A549 (cell line): ENCODE results near the gene ZFX. TPM values are rescaled to one million over a fixed set of nuclear protein-coding genes. Genes with fewer than 3 reads are reported as not detected.

Experiments
- ATAC-seq, 2 experiments: fragments of 200-7000 bp in 1 of 2; fragments of >200 bp in 1 of 2; cut with Nextera tagmentation in 1 of 2; cut with Tn5 transposase in 1 of 2; 3 replicates each; pipeline versions ENCODE4 v1.8.0 to v1.9.1; 2018 to 2020; ENCODE audit warnings: mild to moderate bottlenecking in 1 of 2, moderate library complexity in 1 of 2
- CTCF ChIA-PET: fragments of 300-600 bp; sonication (Branson Sonifier 250); formaldehyde crosslinking; extraction: SDS; loops from one replicate; lab custom pipeline; 2021; ENCODE audit warnings: antibody characterized with exemption, inconsistent platforms; lab: Yijun Ruan, JAX
- POLR2A ChIA-PET: fragments of 350-600 bp; formaldehyde crosslinking; extraction: SDS; loops from one replicate; lab custom pipeline; 2021; ENCODE audit warnings: antibody characterized with exemption, inconsistent platforms; lab: Yijun Ruan, JAX
- DNase-seq, 2 experiments: peaks; one replicate each; pipeline versions ENCODE4 v3.0.0 to v3.0.0-alpha.2; 2011 to 2016; ENCODE audit warnings: low read depth in 1 of 2, low spot score in 1 of 2
- FAIRE-seq: peaks from 2 replicates; lab custom pipeline; 2011; peaks lifted over from hg19 to GRCh38; lab: Jason Lieb, UNC
- H3K27ac ChIP-seq, 2 experiments: fragments of >200 bp; sonication (Bioruptor Twin); formaldehyde crosslinking; 3 replicates each; pipeline ENCODE4 v1.5.1; 2016 to 2017
- H3K4me1 ChIP-seq: fragments of >200 bp; sonication (Bioruptor Twin); formaldehyde crosslinking; 3 replicates; pipeline ENCODE4 v1.6.1; 2016
- H3K4me2 ChIP-seq: fragments of >200 bp; sonication (Bioruptor Twin); formaldehyde crosslinking; 3 replicates; pipeline ENCODE4 v1.6.1; 2016
- H3K4me3 ChIP-seq: fragments of >200 bp; sonication (Bioruptor Twin); formaldehyde crosslinking; 3 replicates; pipeline ENCODE4 v1.5.1; 2016
- H3K9me3 ChIP-seq: fragments of >200 bp; sonication (Bioruptor Twin); formaldehyde crosslinking; 3 replicates; pipeline ENCODE4 v1.6.1; 2016
- BHLHE40 ChIP-seq: IDR thresholded peaks from 2 replicates; pipeline ENCODE4 v1.6.1; 2012; ENCODE audit warnings: low read depth, low read length, inconsistent platforms
- CBX8 ChIP-seq: fragments of 200-600 bp; sonication (generic); IDR thresholded peaks from 2 replicates; pipeline ENCODE4 v1.6.1; 2016
- CEBPB ChIP-seq, 2 experiments: fragments of >200 bp in 1 of 2; sonication (Bioruptor Twin) in 1 of 2; formaldehyde crosslinking in 1 of 2; IDR thresholded peaks; 2 replicates each; pipeline ENCODE4 v1.6.1; 2012 to 2016
- CHD4 ChIP-seq: fragments of 200-600 bp; sonication (generic); IDR thresholded peaks from 2 replicates; pipeline ENCODE4 v1.6.1; 2016; ENCODE audit warnings: antibody characterized with exemption, mild to moderate bottlenecking, borderline replicate concordance
- FOSL2 ChIP-seq, 2 experiments: fragments of 450-650 bp in 1 of 2; fragments of >200 bp in 1 of 2; sonication (Bioruptor Twin) in 1 of 2; formaldehyde crosslinking; IDR thresholded peaks; 2 replicates each; pipeline versions ENCODE4 v1.5.0 to v1.6.1; 2016 to 2020; ENCODE audit warnings: mild to moderate bottlenecking in 1 of 2, moderate library complexity in 1 of 2
- GATA3 ChIP-seq: IDR thresholded peaks from 2 replicates; pipeline ENCODE4 v1.6.1; 2012; ENCODE audit warnings: borderline replicate concordance
- HDAC2 ChIP-seq: fragments of 200-600 bp; sonication (generic); IDR thresholded peaks from 2 replicates; pipeline ENCODE4 v1.6.1; 2016
- HEYL ChIP-seq: fragments of 250-450 bp; sonication (Bioruptor Pico); IDR thresholded peaks from 2 replicates; pipeline ENCODE4 v1.8.0; 2021; ENCODE audit warnings: mild to moderate bottlenecking, moderate library complexity
- HOXA7 ChIP-seq: fragments of 250-450 bp; sonication (Bioruptor Pico); IDR thresholded peaks from 2 replicates; pipeline ENCODE4 v1.5.0; 2020; ENCODE audit warnings: mild to moderate bottlenecking, moderate library complexity
- HOXB5 ChIP-seq: fragments of 250-450 bp; sonication (Bioruptor Pico); IDR thresholded peaks from 2 replicates; pipeline ENCODE4 v1.5.0; 2020; ENCODE audit warnings: mild to moderate bottlenecking, moderate library complexity
- JUN ChIP-seq, 2 experiments: fragments of >200 bp; sonication (Bioruptor Twin); formaldehyde crosslinking; IDR thresholded peaks; 2 replicates in 1 of 2; 3 replicates in 1 of 2; pipeline ENCODE4 v1.6.1; 2016 to 2017
- JUNB ChIP-seq: fragments of >200 bp; sonication (Bioruptor Twin); formaldehyde crosslinking; IDR thresholded peaks from 2 replicates; pipeline ENCODE4 v1.6.1; 2016
- KDM1A ChIP-seq: fragments of 200-600 bp; sonication (generic); IDR thresholded peaks from 2 replicates; pipeline ENCODE4 v1.6.1; 2016; ENCODE audit warnings: low read depth, mild to moderate bottlenecking
- PHF8 ChIP-seq: fragments of 200-600 bp; sonication (generic); IDR thresholded peaks from 2 replicates; pipeline ENCODE4 v1.6.1; 2016; ENCODE audit warnings: low read depth, mild to moderate bottlenecking, antibody characterized with exemption, moderate library complexity, borderline replicate concordance
- POLR2A ChIP-seq: IDR thresholded peaks from 2 replicates; pipeline ENCODE4 v1.6.1; 2012; ENCODE audit warnings: mild to moderate bottlenecking, low read length
- POLR2AphosphoS2 ChIP-seq: conservative IDR thresholded peaks from 2 replicates; pipeline ENCODE4 v1.6.1; 2012; ENCODE audit warnings: low read length, improper control_type of control experiment, inconsistent platforms
- RAD21 ChIP-seq, 2 experiments: fragments of >200 bp in 1 of 2; sonication (Bioruptor Twin) in 1 of 2; formaldehyde crosslinking in 1 of 2; IDR thresholded peaks in 1 of 2; conservative IDR thresholded peaks in 1 of 2; 2 replicates in 1 of 2; 3 replicates in 1 of 2; pipeline ENCODE4 v1.6.1; 2012 to 2018; ENCODE audit warnings: inconsistent platforms in 1 of 2
- RARB ChIP-seq: fragments of 250-450 bp; sonication (Bioruptor Pico); IDR thresholded peaks from 2 replicates; pipeline ENCODE4 v1.8.0; 2021; ENCODE audit warnings: mild to moderate bottlenecking, moderate library complexity
- SMC3 ChIP-seq: fragments of >200 bp; sonication (Bioruptor Twin); formaldehyde crosslinking; IDR thresholded peaks from 3 replicates; pipeline ENCODE4 v1.6.1; 2018; ENCODE audit warnings: inconsistent platforms
- SREBF2 ChIP-seq: fragments of 450-650 bp; IDR thresholded peaks from 2 replicates; pipeline ENCODE4 v1.6.1; 2014; ENCODE audit warnings: mild to moderate bottlenecking, moderate library complexity
- ZC3H11A ChIP-seq: fragments of 450-650 bp; IDR thresholded peaks from 2 replicates; pipeline ENCODE4 v1.6.1; 2014; ENCODE audit warnings: antibody characterized with exemption, mild to moderate bottlenecking
- ZNF302 ChIP-seq: fragments of 250-450 bp; sonication (Bioruptor Pico); IDR thresholded peaks from 2 replicates; pipeline ENCODE4 v1.9.0; 2021; ENCODE audit warnings: inconsistent platforms, mild to moderate bottlenecking, moderate library complexity
- ZSCAN20 ChIP-seq: fragments of 250-450 bp; sonication (Bioruptor Pico); IDR thresholded peaks from 2 replicates; pipeline ENCODE4 v1.8.0; 2022; ENCODE audit warnings: mild to moderate bottlenecking, moderate library complexity
- WGBS: methylation state at CpG from one replicate; pipeline ENCODE4 v1.1.6; 2017; ENCODE audit errors: missing lambda C conversion rate; 5-methylcytosine and 5-hydroxymethylcytosine counted together
- polyA plus RNA-seq, 4 experiments: library from polyadenylated mRNA; depleted of rRNA in 3 of 4; stranded (reverse); fragments of >200 nt; fragmentation: RNase III in 1 of 4; extraction: RNeasy Plus Mini Kit Qiagen cat#74134 plus additional on column Dnase treatment in 1 of 4; gene quantifications; 2 replicates in 3 of 4; 3 replicates in 1 of 4; pipeline ENCODE4 v1.2.3, GENCODE V29; 2011 to 2017
- TF ChIP-seq, protein P1 (sequence below): fragments of >200 bp; sonication (Bioruptor Twin); formaldehyde crosslinking; IDR thresholded peaks from 2 replicates; pipeline ENCODE4 v1.6.1; 2016
- TF ChIP-seq, protein P2 (sequence below): IDR thresholded peaks from 2 replicates; pipeline ENCODE4 v1.6.1; 2012
- TF ChIP-seq, protein P3 (sequence below): fragments of 200-600 bp; sonication (generic); IDR thresholded peaks from 2 replicates; pipeline ENCODE4 v1.6.1; 2016; ENCODE audit warnings: antibody characterized with exemption, mild to moderate bottlenecking, moderate library complexity
- TF ChIP-seq, protein P4 (sequence below): fragments of 450-650 bp; IDR thresholded peaks from 2 replicates; pipeline ENCODE4 v1.6.1; 2014; ENCODE audit warnings: antibody characterized with exemption

The ZFX gene
- polyA plus RNA-seq, 2 of the 4 experiments (the other 2 are of a cell fraction) = 18.1 to 30.1 TPM

DNA sequence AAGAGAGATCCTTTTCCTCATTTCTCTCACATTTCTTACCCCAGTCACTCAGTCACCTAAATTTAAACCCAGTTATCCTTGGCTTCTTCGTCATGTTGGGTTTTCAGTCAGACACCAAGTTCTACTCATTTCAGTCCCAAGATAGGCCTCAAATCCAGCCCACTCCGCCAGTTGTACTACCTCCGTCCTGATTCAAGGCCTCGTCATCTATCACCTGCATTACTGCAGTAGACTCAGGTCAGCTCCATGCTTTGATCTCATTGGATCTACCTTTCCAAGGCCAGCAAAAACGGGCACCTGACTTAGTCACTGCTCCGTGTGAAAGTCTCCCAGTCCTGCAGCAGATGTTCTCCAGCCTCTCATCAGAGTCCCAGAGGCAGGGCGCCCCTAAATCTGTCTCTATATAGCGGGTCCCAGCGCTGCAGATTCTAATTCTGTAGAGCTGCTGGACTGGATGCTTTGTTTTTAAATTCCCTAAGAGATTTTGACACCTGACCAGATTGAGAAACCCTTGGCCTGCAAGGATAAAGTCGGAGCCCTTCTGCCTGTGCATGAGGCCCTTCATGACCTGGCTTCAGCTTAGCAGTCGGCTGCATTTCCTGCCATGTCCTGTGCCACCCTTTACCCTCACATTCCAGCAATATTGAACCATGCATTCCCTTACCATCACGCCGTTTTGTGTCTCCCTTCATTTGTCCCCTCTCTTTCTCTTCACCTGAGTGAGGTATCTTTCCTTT, 53.7 kb downstream of the ZFX start:
- FAIRE-seq (no peak), ATAC-seq (no peak)
- CTCF ChIA-PET = interaction anchor here (0.6 to 1.2 kb wide), 3 partner anchors 13 to 549 kb away, joined by 3 to 4 read pairs (median 3); no protein-coding TSS in a partner anchor

DNA sequence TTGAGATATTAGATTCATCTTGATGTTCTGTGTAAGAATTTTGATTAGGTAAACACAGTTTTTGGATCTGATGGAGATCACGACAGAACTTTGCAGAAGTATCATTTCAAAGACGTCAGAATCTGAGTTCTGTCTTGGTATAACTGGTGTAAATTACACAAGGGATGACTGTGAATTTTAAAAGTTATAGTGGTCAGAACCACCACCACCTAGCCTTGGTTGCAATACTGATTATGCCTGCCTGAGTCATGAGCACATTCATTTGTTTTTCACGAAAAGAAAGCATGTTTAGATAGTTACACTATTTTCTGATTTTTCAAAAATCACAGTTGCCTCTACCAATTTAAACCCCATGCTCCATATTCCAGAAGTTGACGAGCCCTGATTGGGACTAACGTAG, 54.8 kb downstream of the ZFX start:
- no peak overlapping the region for H3K4me3 ChIP-seq
- ATAC-seq (no peak), FAIRE-seq (no peak), DNase-seq (no peak)
- H3K27ac ChIP-seq = no peak overlapping the region
- no peaks in the 10 kb centered on the region for H3K9me3 ChIP-seq
- 69% methylated on average over 5 of the region's 5 CpGs for WGBS
- CTCF ChIA-PET = interaction anchor here (1.0 kb wide), 1 partner anchor 17 kb away, joined by 3 read pairs; no protein-coding TSS in a partner anchor
- peak overlapping the region; percentile 40 for H3K4me2 ChIP-seq
- TF ChIP-seq HEYL (CRISPR knock-in tag) (no peak), HDAC2 (no peak), RAD21 (conservative IDR thresholded peaks at IDR 0.05 in 1 of 2, IDR thresholded peaks at IDR 0.05 in 1 of 2) (no peak), KDM1A (no peak), CHD4 (no peak)
- H3K4me1 ChIP-seq = peaks cover 64% of the 10 kb centered on the region
- POLR2A ChIA-PET = no interaction called here

More for the DNA sequence above, 53.7 kb downstream of the ZFX start:
- Histone ChIP-seq H3K4me2 (no peak overlapping the region), H3K9me3 (no peaks in the 10 kb centered on the region), H3K27ac (no peak overlapping the region), H3K4me3 (no peak overlapping the region), H3K4me1 (peaks cover 64% of the 10 kb centered on the region)
- no peak for TF ChIP-seq ZNF302 (CRISPR knock-in tag)
- no peak for TF ChIP-seq HOXA7 (CRISPR knock-in tag)
- TF ChIP-seq, protein P1, sequence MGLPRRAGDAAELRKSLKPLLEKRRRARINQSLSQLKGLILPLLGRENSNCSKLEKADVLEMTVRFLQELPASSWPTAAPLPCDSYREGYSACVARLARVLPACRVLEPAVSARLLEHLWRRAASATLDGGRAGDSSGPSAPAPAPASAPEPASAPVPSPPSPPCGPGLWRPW = no peak
- no peak for TF ChIP-seq JUNB
- no peak for TF ChIP-seq PHF8
- no peak for TF ChIP-seq RARB (CRISPR knock-in tag)
- TF ChIP-seq, protein P2, sequence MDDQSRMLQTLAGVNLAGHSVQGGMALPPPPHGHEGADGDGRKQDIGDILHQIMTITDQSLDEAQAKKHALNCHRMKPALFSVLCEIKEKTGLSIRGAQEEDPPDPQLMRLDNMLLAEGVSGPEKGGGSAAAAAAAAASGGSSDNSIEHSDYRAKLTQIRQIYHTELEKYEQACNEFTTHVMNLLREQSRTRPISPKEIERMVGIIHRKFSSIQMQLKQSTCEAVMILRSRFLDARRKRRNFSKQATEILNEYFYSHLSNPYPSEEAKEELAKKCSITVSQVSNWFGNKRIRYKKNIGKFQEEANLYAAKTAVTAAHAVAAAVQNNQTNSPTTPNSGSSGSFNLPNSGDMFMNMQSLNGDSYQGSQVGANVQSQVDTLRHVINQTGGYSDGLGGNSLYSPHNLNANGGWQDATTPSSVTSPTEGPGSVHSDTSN = no peak
- no peak for TF ChIP-seq KDM1A
- no peak for TF ChIP-seq FOSL2 (IDR thresholded peaks at IDR 0.05)
- no peak for TF ChIP-seq FOSL2 (CRISPR knock-in tag; IDR thresholded peaks at IDR 0.05)
- TF ChIP-seq SMC3 = no peak
- no peak for TF ChIP-seq JUN (IDR thresholded peaks at IDR 0.05)
- TF ChIP-seq BHLHE40 = no peak
- no peak for TF ChIP-seq CHD4
- TF ChIP-seq POLR2AphosphoS2 = no peak
- TF ChIP-seq HEYL (CRISPR knock-in tag) = no peak
- POLR2A ChIA-PET = no interaction called here
- WGBS = 89% methylated on average over 12 of the region's 13 CpGs
- no peak for DNase-seq

DNA sequence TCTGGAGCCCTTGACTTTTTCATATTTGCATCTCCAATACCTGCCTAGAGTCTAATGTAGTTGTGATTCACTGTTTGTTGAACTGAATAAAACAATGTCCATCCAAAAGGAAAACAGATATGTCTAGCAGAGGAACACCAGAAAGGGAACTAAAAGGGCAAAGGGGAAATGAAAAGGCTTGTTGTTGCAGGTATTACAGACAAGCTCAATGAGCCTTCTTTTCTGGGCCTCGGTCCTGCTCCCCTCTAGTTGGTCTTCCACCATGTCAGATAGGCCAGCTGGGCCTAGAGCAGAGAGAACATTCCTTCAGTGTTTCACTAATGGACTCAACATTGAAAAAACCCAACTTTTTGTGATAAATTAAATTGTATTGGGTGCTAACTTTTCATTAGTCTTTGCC, 55.4 kb downstream of the ZFX start:
- ATAC-seq (no peak), DNase-seq (no peak), FAIRE-seq (peak; percentile 49)
- no peak for TF ChIP-seq GATA3
- TF ChIP-seq, protein P3, sequence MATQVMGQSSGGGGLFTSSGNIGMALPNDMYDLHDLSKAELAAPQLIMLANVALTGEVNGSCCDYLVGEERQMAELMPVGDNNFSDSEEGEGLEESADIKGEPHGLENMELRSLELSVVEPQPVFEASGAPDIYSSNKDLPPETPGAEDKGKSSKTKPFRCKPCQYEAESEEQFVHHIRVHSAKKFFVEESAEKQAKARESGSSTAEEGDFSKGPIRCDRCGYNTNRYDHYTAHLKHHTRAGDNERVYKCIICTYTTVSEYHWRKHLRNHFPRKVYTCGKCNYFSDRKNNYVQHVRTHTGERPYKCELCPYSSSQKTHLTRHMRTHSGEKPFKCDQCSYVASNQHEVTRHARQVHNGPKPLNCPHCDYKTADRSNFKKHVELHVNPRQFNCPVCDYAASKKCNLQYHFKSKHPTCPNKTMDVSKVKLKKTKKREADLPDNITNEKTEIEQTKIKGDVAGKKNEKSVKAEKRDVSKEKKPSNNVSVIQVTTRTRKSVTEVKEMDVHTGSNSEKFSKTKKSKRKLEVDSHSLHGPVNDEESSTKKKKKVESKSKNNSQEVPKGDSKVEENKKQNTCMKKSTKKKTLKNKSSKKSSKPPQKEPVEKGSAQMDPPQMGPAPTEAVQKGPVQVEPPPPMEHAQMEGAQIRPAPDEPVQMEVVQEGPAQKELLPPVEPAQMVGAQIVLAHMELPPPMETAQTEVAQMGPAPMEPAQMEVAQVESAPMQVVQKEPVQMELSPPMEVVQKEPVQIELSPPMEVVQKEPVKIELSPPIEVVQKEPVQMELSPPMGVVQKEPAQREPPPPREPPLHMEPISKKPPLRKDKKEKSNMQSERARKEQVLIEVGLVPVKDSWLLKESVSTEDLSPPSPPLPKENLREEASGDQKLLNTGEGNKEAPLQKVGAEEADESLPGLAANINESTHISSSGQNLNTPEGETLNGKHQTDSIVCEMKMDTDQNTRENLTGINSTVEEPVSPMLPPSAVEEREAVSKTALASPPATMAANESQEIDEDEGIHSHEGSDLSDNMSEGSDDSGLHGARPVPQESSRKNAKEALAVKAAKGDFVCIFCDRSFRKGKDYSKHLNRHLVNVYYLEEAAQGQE = no peak
- TF ChIP-seq HOXB5 (CRISPR knock-in tag) = no peak
- TF ChIP-seq SMC3 = no peak
- TF ChIP-seq CBX8 = no peak
- no peak for TF ChIP-seq POLR2A
- no peak for TF ChIP-seq KDM1A
- no peak for TF ChIP-seq ZC3H11A
- TF ChIP-seq, protein P1 = no peak
- no peak for TF ChIP-seq SREBF2
- no peak for TF ChIP-seq JUN (IDR thresholded peaks at IDR 0.05)
- TF ChIP-seq ZSCAN20 (CRISPR knock-in tag) = no peak
- TF ChIP-seq, protein P4, sequence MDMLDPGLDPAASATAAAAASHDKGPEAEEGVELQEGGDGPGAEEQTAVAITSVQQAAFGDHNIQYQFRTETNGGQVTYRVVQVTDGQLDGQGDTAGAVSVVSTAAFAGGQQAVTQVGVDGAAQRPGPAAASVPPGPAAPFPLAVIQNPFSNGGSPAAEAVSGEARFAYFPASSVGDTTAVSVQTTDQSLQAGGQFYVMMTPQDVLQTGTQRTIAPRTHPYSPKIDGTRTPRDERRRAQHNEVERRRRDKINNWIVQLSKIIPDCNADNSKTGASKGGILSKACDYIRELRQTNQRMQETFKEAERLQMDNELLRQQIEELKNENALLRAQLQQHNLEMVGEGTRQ = no peak
- TF ChIP-seq HEYL (CRISPR knock-in tag) = no peak
- TF ChIP-seq CEBPB (IDR thresholded peaks at IDR 0.05) = no peak
- Histone ChIP-seq H3K27ac (no peak overlapping the region), H3K4me1 (peaks cover 64% of the 10 kb centered on the region), H3K4me3 (no peak overlapping the region), H3K4me2 (peak overlapping the region; percentile 40), H3K9me3 (no peaks in the 10 kb centered on the region)
- ChIA-PET POLR2A (no interaction called here), CTCF (interaction anchor here (0.6 to 1.3 kb wide), 4 partner anchors 8 to 184 kb away, joined by 3 read pairs; no protein-coding TSS in a partner anchor)
- WGBS = 88% methylated on average over 1 of the region's 1 CpG
